K562 (cell line): ENCODE measurements around the gene CMIP. TPM values are rescaled to one million over a fixed set of nuclear protein-coding genes. Genes with fewer than 3 reads are reported as not detected.

ENCODE experiments used
- ATAC-seq: fragments of 200-7000 bp; cut with Tn5 transposase; 3 replicates; pipeline ENCODE4 v1.9.1; 2020; ENCODE audit warnings: moderate library complexity
- BruUV-seq: library from RNA; stranded (reverse); fragments of 400-500 nt; replicated peaks from 2 replicates; lab custom pipeline; 2021; lab: Mats Ljungman, UMichigan
- CTCF ChIA-PET: fragments of 300-600 bp; formaldehyde crosslinking; extraction: SDS; loops from one replicate; lab custom pipeline; 2021; ENCODE audit warnings: low intra/inter-chr PET ratio; lab: Yijun Ruan, JAX
- POLR2A ChIA-PET: fragments of 300-600, 350-650 bp; sonication (Branson Sonifier 250); formaldehyde crosslinking; extraction: SDS; loops from one replicate; lab custom pipeline; 2021; ENCODE audit warnings: antibody characterized with exemption, inconsistent platforms; lab: Yijun Ruan, JAX
- DNase-seq, 4 experiments: peaks; one replicate each; pipeline versions ENCODE4 v3.0.0 to v3.0.0-alpha.2; 2011 to 2018; ENCODE audit warnings: low spot score in 3 of 4, mixed read lengths in 3 of 4; ENCODE audit errors: extremely low read depth in 1 of 4
- FAIRE-seq: peaks from 2 replicates; lab custom pipeline; 2011; peaks lifted over from hg19 to GRCh38; lab: Jason Lieb, UNC
- H2AFZ ChIP-seq: 2 replicates; pipeline ENCODE4 v1.6.0; 2011; ENCODE audit warnings: low read depth, low read length, control low read depth, inconsistent platforms
- H3K27ac ChIP-seq: fragments of 200-600 bp; 3 replicates; pipeline ENCODE4 v1.8.0; 2011; ENCODE audit warnings: low read depth, mild to moderate bottlenecking, control low read depth, inconsistent platforms, low read length, moderate library complexity, mixed read lengths; ENCODE audit errors: extremely low read depth
- H3K27me3 ChIP-seq, 2 experiments: fragments of 300-600 bp in 1 of 2; 2 replicates in 1 of 2; 3 replicates in 1 of 2; pipeline versions ENCODE4 v1.6.0 to v1.8.0; 2011; ENCODE audit warnings: inconsistent platforms in 2 of 2, low read length in 2 of 2, mild to moderate bottlenecking in 1 of 2, mixed read lengths in 1 of 2, moderate library complexity in 1 of 2; ENCODE audit not compliant: control insufficient read depth in 2 of 2, insufficient read depth in 2 of 2
- H3K36me3 ChIP-seq: fragments of 300-600 bp; 3 replicates; pipeline ENCODE4 v1.8.0; 2011; ENCODE audit warnings: mild to moderate bottlenecking, low read length, inconsistent platforms; ENCODE audit not compliant: control insufficient read depth, insufficient read depth
- H3K4me1 ChIP-seq, 2 experiments: fragments of 200-600 bp in 1 of 2; replicated peaks in 1 of 2; 2 replicates in 1 of 2; 3 replicates in 1 of 2; pipeline versions ENCODE4 v1.5.1 to v1.8.0; 2011; ENCODE audit warnings: inconsistent platforms in 2 of 2, low read length in 2 of 2, mild to moderate bottlenecking in 1 of 2, mixed read lengths in 1 of 2, moderate library complexity in 1 of 2; ENCODE audit not compliant: control insufficient read depth in 2 of 2, insufficient read depth in 2 of 2
- H3K4me2 ChIP-seq: 2 replicates; pipeline ENCODE4 v1.6.1; 2011; ENCODE audit warnings: low read length, control low read depth, inconsistent platforms, mixed read lengths; ENCODE audit not compliant: insufficient read depth
- H3K4me3 ChIP-seq: fragments of 200-600 bp; sonication (generic), shearing (Covaris generic); 2 replicates; pipeline ENCODE4 v1.5.1; 2016; ENCODE audit warnings: control low read depth, inconsistent platforms
- H3K79me2 ChIP-seq: fragments of 200-600 bp; 3 replicates; pipeline ENCODE4 v1.8.0; 2011; ENCODE audit warnings: low read length, inconsistent platforms; ENCODE audit not compliant: control insufficient read depth, insufficient read depth
- H3K9ac ChIP-seq, 2 experiments: 2 replicates each; pipeline versions ENCODE4 v1.6.0 to v1.6.1; 2011; ENCODE audit warnings: low read depth in 2 of 2, low read length in 2 of 2, control low read depth in 1 of 2, inconsistent platforms in 1 of 2, mild to moderate bottlenecking in 1 of 2, mixed read lengths in 1 of 2; ENCODE audit not compliant: insufficient read depth in 1 of 2
- H3K9me1 ChIP-seq: one replicate; pipeline ENCODE4 v1.6.0; 2011; ENCODE audit warnings: inconsistent platforms, mild to moderate bottlenecking, low read length, moderate library complexity; ENCODE audit not compliant: control insufficient read depth, insufficient read depth
- H3K9me3 ChIP-seq: replicated peaks from 2 replicates; pipeline ENCODE4 v1.5.1; 2011; ENCODE audit warnings: low read depth, low read length, inconsistent platforms; ENCODE audit not compliant: control insufficient read depth, insufficient read depth
- H4K20me1 ChIP-seq: replicated peaks from 2 replicates; pipeline ENCODE4 v1.6.1; 2011; ENCODE audit warnings: low read length, inconsistent platforms, mixed read lengths; ENCODE audit not compliant: control insufficient read depth, insufficient read depth
- GABPA ChIP-seq: fragments of 200-800 bp; sonication (Bioruptor generic); conservative IDR thresholded peaks from 2 replicates; pipeline ENCODE4 v1.6.1; 2016; ENCODE audit warnings: low read depth, missing genetic modification characterization, missing compliant biosample characterization
- MNT ChIP-seq, 2 experiments: fragments of 450-650 bp; conservative IDR thresholded peaks; 2 replicates each; pipeline ENCODE4 v1.6.1; 2017; ENCODE audit warnings: mild to moderate bottlenecking in 2 of 2, moderate library complexity in 2 of 2
- OTX1 ChIP-seq: fragments of 450-650 bp; formaldehyde crosslinking; IDR thresholded peaks from 2 replicates; pipeline ENCODE4 v1.4.0; 2022; ENCODE audit warnings: mild to moderate bottlenecking
- RBM22 ChIP-seq: fragments of 200-400 bp; formaldehyde crosslinking; IDR thresholded peaks from 2 replicates; pipeline ENCODE4 v1.6.1; 2018; ENCODE audit warnings: low read length, low read depth; ENCODE audit not compliant: poor library complexity, severe bottlenecking
- U2AF2 ChIP-seq: fragments of 200-400 bp; formaldehyde crosslinking; optimal IDR thresholded peaks from 2 replicates; pipeline ENCODE3; 2017; ENCODE audit warnings: low read depth, mild to moderate bottlenecking, low read length
- WGBS: fragments of 100-300 bp; shearing (Covaris generic); methylation state at CpG from one replicate; pipeline ENCODE4 v1.1.6; 2016; ENCODE audit warnings: low coverage, mixed read lengths; ENCODE audit not compliant: insufficient coverage; ENCODE audit errors: missing lambda C conversion rate; 5-methylcytosine and 5-hydroxymethylcytosine counted together
- in situ Hi-C: fragments of 300-500 bp; cut with MboI; formaldehyde crosslinking; loops from 4 replicates; pipeline ENCODE4 v1.15.0; 2018; ENCODE audit warnings: inconsistent platforms, mixed read lengths
- intact Hi-C: fragments of 100-400 bp; cut with micrococcal nuclease; formaldehyde crosslinking; loops from 2 replicates; pipeline ENCODE4 v1.14.2; 2022
- polyA plus RNA-seq, 8 experiments: library from polyadenylated mRNA; depleted of rRNA in 4 of 8; stranded (reverse) in 5 of 8; unstranded in 3 of 8; fragments of >200 nt; fragmentation: Nextera tagmentation in 2 of 8; fragmentation: Illumina TruSeq in 1 of 8; extraction: Ambion mirVana in 2 of 8; extraction: Trizol in 1 of 8; gene quantifications; 2 replicates each; pipeline versions ENCODE4 v1.2.1 to v1.2.3, GENCODE V29; 2011 to 2014; ENCODE audit warnings: inconsistent platforms in 1 of 8, missing spikeins in 1 of 8
- total RNA-seq, 7 experiments: library from RNA; depleted of rRNA in 6 of 7; stranded (reverse); fragments of >200 nt in 6 of 7; fragmentation: Illumina TruSeq in 2 of 7; extraction: Trizol in 2 of 7; gene quantifications; 2 replicates each; pipeline versions ENCODE4 v1.2.1 to v1.2.3, GENCODE V29; 2011 to 2021; ENCODE audit warnings: low replicate concordance in 1 of 7
- TF ChIP-seq, protein P1 (sequence below), 2 experiments: fragments of 200-800 bp in 1 of 2; sonication (Bioruptor generic) in 1 of 2; sonication (generic) in 1 of 2; formaldehyde crosslinking in 1 of 2; IDR thresholded peaks in 1 of 2; conservative IDR thresholded peaks in 1 of 2; 2 replicates each; pipeline versions ENCODE4 v1.5.0 to v1.6.1; 2016 to 2020; ENCODE audit warnings: missing compliant biosample characterization in 1 of 2, missing genetic modification characterization in 1 of 2, missing genetic modification reagents in 1 of 2

CMIP gene
- total and polyA plus RNA-seq, 9 of the 15 experiments (the other 6 are each of a cell fraction or from before 2014, with no cell fraction given): 0.94 to 82.5 (median 10.3) TPM

- TF ChIP-seq MNT (conservative IDR thresholded peaks at IDR 0.05): no peak
- TF ChIP-seq OTX1 (CRISPR knock-in tag): no peak
- no peak for TF ChIP-seq U2AF2
- TF ChIP-seq, protein P1, sequence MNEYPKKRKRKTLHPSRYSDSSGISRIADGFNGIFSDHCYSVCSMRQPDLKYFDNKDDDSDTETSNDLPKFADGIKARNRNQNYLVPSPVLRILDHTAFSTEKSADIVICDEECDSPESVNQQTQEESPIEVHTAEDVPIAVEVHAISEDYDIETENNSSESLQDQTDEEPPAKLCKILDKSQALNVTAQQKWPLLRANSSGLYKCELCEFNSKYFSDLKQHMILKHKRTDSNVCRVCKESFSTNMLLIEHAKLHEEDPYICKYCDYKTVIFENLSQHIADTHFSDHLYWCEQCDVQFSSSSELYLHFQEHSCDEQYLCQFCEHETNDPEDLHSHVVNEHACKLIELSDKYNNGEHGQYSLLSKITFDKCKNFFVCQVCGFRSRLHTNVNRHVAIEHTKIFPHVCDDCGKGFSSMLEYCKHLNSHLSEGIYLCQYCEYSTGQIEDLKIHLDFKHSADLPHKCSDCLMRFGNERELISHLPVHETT (CRISPR knock-in tag; conservative IDR thresholded peaks at IDR 0.05 in 1 of 2, IDR thresholded peaks at IDR 0.05 in 1 of 2): no peak
- no peak for TF ChIP-seq RBM22
Observed at GRCh38 chr16:81586977-81587625, 142.5 kb downstream of the CMIP start (continued).

DNA sequence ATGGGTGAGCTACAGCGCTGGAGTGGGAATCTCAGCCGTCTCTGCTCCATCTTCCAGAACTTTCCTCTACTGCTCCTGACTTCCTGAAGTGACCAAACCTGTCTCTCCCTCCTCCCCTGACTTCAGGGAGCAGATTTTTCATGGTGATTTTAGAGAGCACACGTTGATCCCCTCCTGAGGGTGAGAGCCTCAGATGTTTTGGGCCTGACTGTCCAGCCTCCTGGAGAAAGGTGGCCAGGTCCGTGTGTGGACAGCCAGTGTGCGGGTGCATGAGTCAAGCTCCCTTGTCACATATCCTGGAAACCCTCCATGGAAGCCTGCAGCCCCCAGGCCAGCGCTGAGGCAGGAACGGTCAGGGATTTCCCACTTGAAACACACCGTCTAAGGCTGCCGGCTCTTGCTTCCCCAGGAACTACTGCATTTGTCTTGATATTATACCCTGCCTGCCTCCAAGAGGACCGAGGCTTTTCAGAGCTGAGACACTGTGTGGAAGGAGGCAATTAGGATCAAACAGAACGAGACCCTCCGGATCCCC, 143.1 kb downstream of the CMIP start:
- POLR2A ChIA-PET: interaction anchor here (0.5 kb wide), 1 partner anchor 174 kb away, joined by 3 read pairs; no protein-coding TSS in a partner anchor

More for the DNA sequence above, 143.1 kb downstream of the CMIP start:
- H3K36me3 ChIP-seq: peaks cover 4% of the 10 kb centered on the region; the same call in 1 of the 3 replicates
- 79% methylated on average over 12 of the region's 12 CpGs for WGBS
- no peak for TF ChIP-seq GABPA (tag)
- TF ChIP-seq, all 486 proteins: peak for 0
- CTCF ChIA-PET: no interaction called here
- Histone ChIP-seq H3K79me2 (peaks cover 29% of the 10 kb centered on the region), H3K9me1 (peaks cover 3% of the 10 kb centered on the region), H4K20me1 (peaks cover 39% of the 10 kb centered on the region; the same call in 1 of the 2 replicates), H3K27me3 (no peaks in the 10 kb centered on the region), H3K9ac (no peak overlapping the region), H3K4me1 (peaks cover 7 to 15% of the 10 kb centered on the region in 2 experiments; a peak in 4 of 5 replicates), H2AFZ (no peak overlapping the region), H3K27ac (no peak overlapping the region), H3K4me2 (no peak overlapping the region), H3K4me3 (no peak overlapping the region), H3K9me3 (no peaks in the 10 kb centered on the region)
- in situ Hi-C loops: no loop called here
- BruUV-seq: no TSS peak
- FAIRE-seq (no peak), ATAC-seq (no peak), DNase-seq (no peak)
- intact Hi-C loops: no loop called here
